HG02970 (cell line): ENCODE results near the gene GRIA4.
"Not testable (repeated sequence)": the region's sequence is repeated elsewhere in the genome, so short reads cannot be mapped to it uniquely, and the experiment has no call there.

Source experiments
- ATAC-seq: cut with Tn5 transposase; IDR thresholded peaks from one replicate; pipeline ENCODE4 v1.9.1; 2021; ENCODE audit warnings: mild to moderate bottlenecking, moderate library complexity, moderate number of reproducible peaks; ENCODE audit not compliant: unreplicated experiment, low FRiP score

Gene GRIA4

GRCh38 chr11:105713696-105714095, 103.8 kb downstream of the GRIA4 start:
- ATAC-seq: no peak

- ATAC-seq: no peak
Observed at GRCh38 chr11:105718641-105719040, 108.8 kb downstream of the GRIA4 start.

- peak; percentile 81 for ATAC-seq
Observed at GRCh38 chr11:105719073-105719822, 109.4 kb downstream of the GRIA4 start.

GRCh38 chr11:105720096-105720495, 110.2 kb downstream of the GRIA4 start:
- no peak for ATAC-seq

- ATAC-seq: no peak
Observed at GRCh38 chr11:105723269-105723668, 113.4 kb downstream of the GRIA4 start.

- no peak for ATAC-seq
Observed at GRCh38 chr11:105732611-105733010, 122.7 kb downstream of the GRIA4 start.

- no peak for ATAC-seq
Observed at GRCh38 chr11:105734426-105734825, 124.6 kb downstream of the GRIA4 start.

- ATAC-seq: no peak
Observed at GRCh38 chr11:105738251-105738650, 128.4 kb downstream of the GRIA4 start.

GRCh38 chr11:105738986-105739795, 129.3 kb downstream of the GRIA4 start:
- no peak for ATAC-seq

- ATAC-seq: peak; percentile 87
Observed at GRCh38 chr11:105740164-105740903, 130.5 kb downstream of the GRIA4 start.

GRCh38 chr11:105741488-105742020, 131.7 kb downstream of the GRIA4 start:
- ATAC-seq: no peak

GRCh38 chr11:105754260-105754659, 144.4 kb downstream of the GRIA4 start:
- ATAC-seq: no peak

- ATAC-seq: no peak
Observed at GRCh38 chr11:105754716-105755115, 144.8 kb downstream of the GRIA4 start.

GRCh38 chr11:105757107-105757506, 147.2 kb downstream of the GRIA4 start:
- ATAC-seq: no peak

- ATAC-seq: no peak
Observed at GRCh38 chr11:105763594-105763993, 153.7 kb downstream of the GRIA4 start.

- no peak for ATAC-seq
Observed at GRCh38 chr11:105767931-105768330, 158.1 kb downstream of the GRIA4 start.

- no peak for ATAC-seq
Observed at GRCh38 chr11:105769627-105770026, 159.8 kb downstream of the GRIA4 start.

GRCh38 chr11:105773452-105773851, 163.6 kb downstream of the GRIA4 start:
- ATAC-seq: not testable (repeated sequence)

GRCh38 chr11:105774899-105775298, 165.0 kb downstream of the GRIA4 start:
- no peak for ATAC-seq

- no peak for ATAC-seq
Observed at GRCh38 chr11:105780781-105781525, 171.1 kb downstream of the GRIA4 start.
